Smooth muscle cell of the umbilical artery (primary cell): ENCODE results near the gene INS. TPM values are rescaled to one million over a fixed set of nuclear protein-coding genes. Genes with fewer than 3 reads are reported as not detected.

ENCODE experiments used
- total RNA-seq: library from RNA; depleted of rRNA; stranded (reverse); fragments of >200 nt; gene quantifications from 2 replicates; pipeline ENCODE4 v1.2.3, GENCODE V29; 2014

INS gene
- not detected in 2 replicates for total RNA-seq

GRCh38 chr11:2160736-2161259, at the start of gene INS:
TSS of gene INS (minus strand) at chr11:2161209. CDS start at chr11:2160971, 238 bp downstream.

DNA sequence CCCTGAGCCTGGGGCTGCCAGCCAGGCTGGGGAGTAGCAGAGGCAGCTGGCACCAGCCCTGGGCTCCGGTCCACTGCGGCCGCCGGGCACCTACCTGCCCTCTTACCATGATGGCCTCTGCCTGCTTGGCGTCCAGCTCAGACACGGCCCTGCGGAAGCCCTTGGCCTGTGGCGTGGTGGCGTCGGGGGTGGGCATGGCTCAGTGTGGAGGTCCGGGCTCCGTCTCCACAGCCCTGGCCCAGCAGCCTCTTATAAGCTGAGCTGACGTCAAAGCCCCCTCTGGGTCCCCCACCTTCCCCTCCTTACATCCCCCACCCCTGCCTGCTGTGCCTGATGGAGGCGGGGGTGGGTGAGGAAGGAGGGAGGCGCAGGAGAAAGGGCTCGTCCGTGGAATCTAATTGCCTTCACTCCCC, 10.6 kb upstream of the INS start, which contains the start of gene TH:
TSS of gene TH (minus strand) at position 225 of the 413 bp plus-strand sequence. CDS start at position 196, 29 bp downstream.

GRCh38 chr11:2139123-2139521, 21.9 kb downstream of the INS start, which contains the start of gene IGF2:
TSS of gene IGF2 (minus strand) at chr11:2139389. CDS start at chr11:2135523, 3,866 bp downstream.

Other genes with a start within 250 kb of the INS start
- not detected in 2 replicates for gene TNNT3, start 241.5 kb downstream of the INS start, total RNA-seq
- gene MRPL23, start 213.9 kb downstream of the INS start, total RNA-seq: 40.4 and 48.7 TPM in 2 replicates
- gene H19, start 163.4 kb downstream of the INS start, total RNA-seq: 4.6 and 70.7 TPM in 2 replicates
- gene IGF2, start 21.8 kb downstream of the INS start, total RNA-seq: under 0.01 and 1.5 TPM in 2 replicates
- not detected in 2 replicates for gene TH, start 10.6 kb upstream of the INS start, total RNA-seq
- not detected in 2 replicates for gene ASCL2, start 109.4 kb upstream of the INS start, total RNA-seq
- gene C11orf21, start 140.7 kb upstream of the INS start, total RNA-seq: not detected in 2 replicates
- gene TSPAN32, start 140.8 kb upstream of the INS start, total RNA-seq: 0.30 TPM in 1 of 2 replicates, not detected in the other
- gene CD81, start 216.1 kb upstream of the INS start, total RNA-seq: 390 and 393 TPM in 2 replicates
- 41.4 and 46.0 TPM in 2 replicates for gene TSSC4, start 239.5 kb upstream of the INS start, total RNA-seq